Mucosa of gallbladder (tissue), 1 donor: Measurements from ENCODE around the gene UMPS. TPM values are rescaled to one million over a fixed set of nuclear protein-coding genes. Genes with fewer than 3 reads are reported as not detected.
A peak's percentile ranks its signal among the peaks of the same experiment; 100 is the strongest.

Source experiments
- DNase-seq: peaks from one replicate; pipeline ENCODE4 v3.0.0-alpha.2; 2020; ENCODE audit warnings: low spot score
- total RNA-seq: library from RNA; stranded (reverse); gene quantifications from one replicate; pipeline ENCODE4 v1.2.1, GENCODE V29; 2021
- donor health status: DM: no; HTN: no; CAD: no.

Gene UMPS
- 27.9 TPM for total RNA-seq

DNA sequence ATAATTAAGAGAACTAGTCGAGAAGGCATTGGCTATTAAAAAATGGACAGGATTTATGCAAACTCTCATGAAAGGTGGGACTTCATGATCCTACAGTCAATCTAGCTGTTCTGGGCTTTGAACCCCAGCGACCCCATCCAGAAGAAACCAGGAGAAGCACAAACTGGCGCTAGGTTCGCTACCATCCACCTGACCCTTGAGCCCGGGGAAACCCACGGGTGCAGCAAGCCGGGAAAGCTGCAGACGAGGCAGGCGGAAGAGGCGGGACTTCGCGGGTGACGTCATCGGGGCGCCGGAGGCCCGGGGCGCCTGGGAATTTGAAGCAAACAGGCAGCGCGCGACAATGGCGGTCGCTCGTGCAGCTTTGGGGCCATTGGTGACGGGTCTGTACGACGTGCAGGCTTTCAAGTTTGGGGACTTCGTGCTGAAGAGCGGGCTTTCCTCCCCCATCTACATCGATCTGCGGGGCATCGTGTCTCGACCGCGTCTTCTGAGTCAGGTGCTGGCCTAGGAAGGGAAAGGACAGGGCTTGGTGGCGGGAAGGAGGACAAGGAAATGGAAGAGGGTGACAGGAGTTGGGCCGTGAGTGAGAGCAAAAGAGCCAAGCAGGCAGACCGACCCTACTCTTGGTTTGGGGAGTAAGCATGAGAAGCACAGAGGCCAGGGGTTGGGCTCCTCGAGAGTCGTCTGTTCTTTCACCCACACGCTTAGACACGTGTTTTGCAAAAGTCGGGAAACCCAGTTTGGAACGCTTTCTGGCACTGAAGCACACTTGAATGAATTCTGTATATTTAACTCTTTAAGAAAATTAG is at the start of gene UMPS:
Gene UMPS, plus strand, starts transcription at position 324 of the 812 bp plus-strand sequence. Its CDS starts 20 bp downstream, at position 344.
- DNase-seq: peak; percentile 93

- no peak for DNase-seq
Observed at GRCh38 chr3:124680521-124680920, 49.7 kb upstream of the UMPS start.

DNA sequence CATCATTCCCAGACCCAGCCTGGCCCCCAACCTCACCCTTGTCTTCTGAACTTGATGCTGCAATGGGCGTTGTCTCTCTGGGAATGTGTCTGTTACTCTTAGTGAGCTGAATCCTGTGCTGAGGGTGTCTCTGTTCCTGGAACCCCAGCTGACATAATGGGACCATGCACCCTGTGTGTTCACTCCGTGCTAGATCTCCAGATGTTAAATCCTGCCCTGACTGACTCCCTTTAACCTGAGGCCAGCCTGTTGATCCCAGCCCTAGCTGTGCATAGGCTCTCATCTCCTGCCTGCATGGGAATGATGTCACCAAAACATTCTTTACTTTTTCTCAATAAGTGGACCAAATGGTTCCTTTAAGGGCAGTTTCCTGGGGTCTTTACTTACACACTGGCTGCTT is 48.0 kb upstream of the UMPS start:
- no peak for DNase-seq

- DNase-seq: no peak
Observed at GRCh38 chr3:124684459-124684858, 45.8 kb upstream of the UMPS start.

- no peak for DNase-seq
Observed at GRCh38 chr3:124685067-124685466, 45.2 kb upstream of the UMPS start.

GRCh38 chr3:124685481-124685880 is 44.8 kb upstream of the UMPS start:
- no peak for DNase-seq

- no peak for DNase-seq
Observed at GRCh38 chr3:124686028-124686670, 44.1 kb upstream of the UMPS start.

- DNase-seq: peak; percentile 87
Observed at GRCh38 chr3:124688581-124689454, 41.4 kb upstream of the UMPS start.

GRCh38 chr3:124691599-124691998 is 38.7 kb upstream of the UMPS start:
- DNase-seq: no peak

DNA sequence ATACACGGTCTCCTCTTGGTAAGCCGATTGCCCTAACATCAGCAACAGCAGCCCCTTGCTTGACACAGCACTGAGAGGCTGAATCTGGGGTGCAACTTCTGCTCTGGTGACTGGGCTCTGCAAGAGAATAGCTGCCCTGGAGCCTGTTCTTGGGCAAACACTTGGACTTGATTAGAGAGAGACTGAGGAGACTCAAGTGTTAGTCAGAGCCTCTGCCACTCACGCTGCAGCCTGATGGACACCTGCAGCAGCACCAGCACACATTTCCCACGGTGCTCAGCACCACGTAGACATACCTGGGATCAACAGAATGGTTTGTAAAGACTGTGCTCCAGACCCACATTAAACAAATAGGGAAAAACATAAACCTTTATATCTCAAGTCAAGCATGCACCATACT is 35.8 kb upstream of the UMPS start:
- DNase-seq: no peak

DNA sequence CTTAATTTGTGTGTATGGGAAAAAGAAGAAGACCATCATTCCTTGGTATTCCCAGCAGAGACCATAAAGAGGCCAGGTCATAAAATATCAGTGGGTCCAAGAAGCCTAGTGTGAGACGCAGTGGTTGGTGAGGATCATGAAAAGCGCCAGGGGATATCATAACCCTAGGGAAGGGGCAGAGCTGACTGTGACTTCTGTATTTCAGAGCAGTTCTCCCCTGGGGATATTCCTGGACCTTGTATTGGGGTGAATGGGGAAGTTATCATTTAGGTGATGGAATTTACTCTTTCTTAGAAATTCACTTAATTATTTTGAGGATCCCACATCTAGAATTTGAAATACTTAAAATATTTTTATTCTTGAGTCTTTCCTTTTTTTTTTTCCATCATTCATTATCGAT is 34.9 kb upstream of the UMPS start:
- no peak for DNase-seq

GRCh38 chr3:124696006-124696405 is 34.2 kb upstream of the UMPS start:
- DNase-seq: no peak

DNA sequence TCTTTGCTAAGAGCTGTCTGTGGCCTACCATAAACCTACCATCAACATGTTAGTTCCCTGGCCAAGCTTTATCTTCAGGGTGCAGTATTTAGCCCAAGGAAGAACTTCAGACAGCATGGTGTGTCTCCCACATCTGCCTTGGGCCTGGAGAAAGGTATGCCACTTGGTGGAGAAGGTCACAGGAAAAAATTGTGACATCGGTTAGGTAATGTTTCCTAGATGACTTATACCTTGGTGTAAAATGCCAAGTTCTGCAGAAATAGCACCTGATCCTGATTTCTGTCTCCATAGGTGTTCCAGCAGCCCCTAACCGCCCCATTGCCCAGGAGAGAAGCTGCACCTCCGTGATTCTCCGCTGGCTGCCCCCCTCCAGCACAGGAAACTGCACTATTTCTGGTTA is 33.0 kb upstream of the UMPS start:
- no peak for DNase-seq

DNA sequence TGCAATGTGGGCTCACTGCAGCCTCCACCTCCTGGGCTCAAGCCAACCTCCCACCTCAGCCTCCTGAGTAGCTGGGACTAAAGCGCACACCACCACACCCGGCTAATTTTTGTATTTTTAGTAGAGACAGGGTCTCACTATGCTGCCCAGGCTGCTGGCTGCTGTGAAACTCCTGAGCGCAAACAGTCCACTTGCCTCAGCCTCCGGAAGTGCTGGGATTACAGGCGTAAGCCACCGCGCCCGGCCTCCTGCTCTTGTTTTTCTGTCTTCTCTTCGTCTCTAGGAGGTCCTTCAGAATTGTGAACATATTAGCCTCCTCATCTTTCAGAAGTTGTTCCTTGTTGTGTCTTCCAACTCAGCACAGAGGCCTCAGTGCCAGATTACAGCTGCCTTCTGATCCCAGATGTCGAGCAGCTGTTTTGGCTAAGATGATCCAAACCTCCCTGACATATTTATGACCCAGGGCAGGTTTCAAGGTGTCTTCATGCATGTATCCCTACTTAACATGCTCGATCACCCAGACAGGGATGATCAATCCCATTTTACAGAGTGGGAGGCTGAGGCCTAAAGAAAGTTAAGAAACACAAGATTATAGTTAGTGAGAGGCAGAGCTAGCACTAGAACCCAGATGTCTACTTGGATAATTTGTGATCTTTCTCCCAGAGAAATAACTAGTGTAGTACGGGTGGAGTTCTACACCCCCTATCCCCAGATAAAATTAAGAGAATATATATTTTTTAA is 32.1 kb upstream of the UMPS start:
- DNase-seq: no peak

- no peak for DNase-seq
Observed at GRCh38 chr3:124699051-124699450, 31.2 kb upstream of the UMPS start.

- DNase-seq: peak; percentile 66
Observed at GRCh38 chr3:124699686-124700396, 30.4 kb upstream of the UMPS start.

GRCh38 chr3:124700880-124701684 is 29.2 kb upstream of the UMPS start:
- DNase-seq: peak; percentile 56

DNA sequence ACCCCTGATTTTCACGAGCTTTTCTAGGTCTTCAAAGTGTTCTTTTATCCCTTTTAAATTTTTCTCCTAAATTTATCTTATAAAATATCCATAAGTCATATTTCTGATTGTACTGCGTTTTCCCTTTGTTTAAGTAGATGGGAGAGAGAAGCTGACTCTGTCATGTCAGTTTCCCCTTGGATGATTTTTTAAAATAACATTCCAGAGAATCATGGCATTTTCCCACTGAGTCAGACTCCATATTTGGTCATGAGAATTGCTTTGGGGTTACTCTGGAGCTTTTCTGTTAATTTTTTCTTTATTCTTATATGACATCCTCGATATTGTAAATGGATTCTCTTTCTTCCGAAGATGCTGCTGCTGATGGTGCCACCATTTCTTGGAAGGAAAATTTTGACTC is 28.6 kb upstream of the UMPS start:
- no peak for DNase-seq

DNA sequence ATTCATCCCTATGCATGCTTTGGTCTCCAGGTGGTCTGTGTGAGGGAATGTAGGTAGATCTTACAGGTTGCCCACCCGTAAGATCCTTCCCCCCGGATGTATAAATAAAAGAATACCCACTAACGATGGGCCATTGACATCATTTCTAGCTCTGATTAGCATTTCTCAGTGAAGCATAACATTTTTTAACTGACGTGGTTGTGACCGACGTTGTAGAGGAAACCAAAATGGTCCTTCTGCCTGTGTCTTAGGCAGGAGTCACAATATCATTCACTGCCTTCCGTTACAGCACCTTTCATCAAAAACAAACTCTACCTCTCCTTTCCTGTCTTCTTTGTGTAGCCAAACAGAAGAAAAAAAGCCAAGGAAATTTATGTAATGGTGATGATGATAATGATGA is 27.3 kb upstream of the UMPS start:
- no peak for DNase-seq

DNA sequence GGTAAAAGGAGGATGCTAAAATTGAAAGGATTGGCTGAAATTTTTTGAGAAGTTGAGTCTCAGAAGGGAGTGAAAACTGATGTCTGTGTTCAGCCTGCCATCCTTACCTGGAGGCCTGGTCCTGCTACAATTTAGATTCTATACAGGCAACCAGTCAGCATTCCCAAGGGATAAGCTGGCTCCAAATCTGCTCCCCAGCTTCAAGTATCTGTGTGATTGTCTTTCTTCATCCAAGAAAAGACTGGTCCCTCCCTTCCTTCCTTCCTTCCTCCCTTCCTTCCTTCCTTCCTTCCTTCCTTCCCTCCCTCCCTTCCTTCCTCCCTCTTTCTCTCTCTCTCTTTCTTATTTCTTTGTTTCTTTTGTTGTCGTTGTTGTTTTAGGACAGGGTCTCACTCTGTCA is 24.7 kb upstream of the UMPS start:
- no peak for DNase-seq
